C4-2B (cell line): Measurements from ENCODE around the gene HIRIP3.

ENCODE experiments used
- ZFX ChIP-seq: fragments of 450-650 bp; IDR thresholded peaks from 2 replicates; pipeline ENCODE4 v1.6.1; 2017
- TF ChIP-seq, protein P1 (sequence below): fragments of 450-650 bp; conservative IDR thresholded peaks from 2 replicates; pipeline ENCODE4 v1.5.1; 2017; ENCODE audit warnings: mild to moderate bottlenecking

DNA sequence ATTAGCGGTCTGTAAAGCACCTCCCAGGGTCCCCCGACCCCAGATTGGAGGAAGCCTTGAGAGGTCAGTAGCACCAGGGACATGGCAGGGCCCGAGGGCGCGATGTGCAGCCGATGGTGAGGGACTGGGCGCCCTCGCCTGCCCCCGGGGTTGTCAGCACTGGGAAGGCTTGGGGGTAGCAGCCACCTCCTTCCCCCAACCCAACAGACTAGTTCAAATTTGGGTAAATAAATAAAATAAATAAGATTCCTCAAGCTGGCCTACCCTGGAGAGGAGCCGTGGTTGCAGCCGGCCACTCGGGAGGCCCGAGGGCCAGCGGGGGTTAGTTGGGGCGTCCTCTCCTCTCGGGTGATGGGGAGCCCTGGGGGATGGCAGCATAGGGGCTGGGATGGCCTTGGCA, 29.0 kb upstream of the HIRIP3 start:
- TF ChIP-seq, protein P1, sequence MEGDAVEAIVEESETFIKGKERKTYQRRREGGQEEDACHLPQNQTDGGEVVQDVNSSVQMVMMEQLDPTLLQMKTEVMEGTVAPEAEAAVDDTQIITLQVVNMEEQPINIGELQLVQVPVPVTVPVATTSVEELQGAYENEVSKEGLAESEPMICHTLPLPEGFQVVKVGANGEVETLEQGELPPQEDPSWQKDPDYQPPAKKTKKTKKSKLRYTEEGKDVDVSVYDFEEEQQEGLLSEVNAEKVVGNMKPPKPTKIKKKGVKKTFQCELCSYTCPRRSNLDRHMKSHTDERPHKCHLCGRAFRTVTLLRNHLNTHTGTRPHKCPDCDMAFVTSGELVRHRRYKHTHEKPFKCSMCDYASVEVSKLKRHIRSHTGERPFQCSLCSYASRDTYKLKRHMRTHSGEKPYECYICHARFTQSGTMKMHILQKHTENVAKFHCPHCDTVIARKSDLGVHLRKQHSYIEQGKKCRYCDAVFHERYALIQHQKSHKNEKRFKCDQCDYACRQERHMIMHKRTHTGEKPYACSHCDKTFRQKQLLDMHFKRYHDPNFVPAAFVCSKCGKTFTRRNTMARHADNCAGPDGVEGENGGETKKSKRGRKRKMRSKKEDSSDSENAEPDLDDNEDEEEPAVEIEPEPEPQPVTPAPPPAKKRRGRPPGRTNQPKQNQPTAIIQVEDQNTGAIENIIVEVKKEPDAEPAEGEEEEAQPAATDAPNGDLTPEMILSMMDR: no peak
- TF ChIP-seq ZFX: no peak
